ENCODE results near the gene LUZP2.

Gene LUZP2

DNA sequence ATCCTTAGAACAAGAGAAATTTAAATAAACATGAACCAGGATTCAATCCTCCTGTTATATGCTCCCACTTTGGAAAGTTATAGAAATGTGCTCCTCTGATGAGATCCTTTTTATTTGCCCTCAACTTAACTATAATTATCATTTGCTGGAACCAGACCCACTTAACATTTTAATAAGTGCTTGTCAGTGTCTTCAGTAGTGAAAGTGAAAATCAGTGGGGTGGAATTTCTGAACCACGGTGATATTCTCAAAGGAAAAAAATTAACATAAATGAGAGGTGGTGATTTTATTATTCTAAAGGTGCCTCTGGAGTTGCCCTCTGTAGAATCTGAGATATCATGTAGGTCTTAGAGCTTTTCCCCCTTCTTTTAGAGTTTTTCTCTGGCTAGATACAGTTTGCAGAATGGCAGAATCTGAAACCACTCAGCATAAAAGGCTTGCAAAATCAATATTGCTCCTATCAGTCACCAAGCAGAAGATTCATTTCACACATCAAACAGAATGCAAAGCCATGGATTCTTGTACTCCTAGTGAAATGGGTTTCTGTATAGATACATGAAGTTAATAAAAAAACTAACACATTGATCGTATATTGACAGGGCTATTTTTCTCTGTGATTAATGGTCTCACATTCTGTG, 213.2 kb downstream of the LUZP2 start:
- DNase-seq (ENCODE audit: low read depth, low spot score): no peak

DNA sequence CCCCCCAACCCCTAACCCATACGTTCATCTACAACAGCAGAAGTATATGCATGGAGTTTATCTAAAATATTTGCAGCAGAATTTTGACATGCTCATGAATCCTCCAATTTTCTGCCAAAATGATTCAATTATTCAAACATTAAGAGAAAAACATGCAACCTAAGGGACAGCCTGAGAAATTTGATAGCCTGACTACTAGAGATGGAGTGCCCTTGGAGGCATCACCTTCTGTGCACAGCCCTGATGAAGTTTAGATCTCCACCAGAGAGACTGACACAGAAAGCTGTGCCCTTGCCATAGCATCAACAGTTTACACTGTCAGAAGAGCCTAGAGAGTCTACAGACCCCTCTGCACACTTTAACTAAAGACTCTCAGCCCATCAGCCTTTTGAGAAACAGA, 217.7 kb downstream of the LUZP2 start:
- DNase-seq (ENCODE audit: low read depth, low spot score): no peak

DNA sequence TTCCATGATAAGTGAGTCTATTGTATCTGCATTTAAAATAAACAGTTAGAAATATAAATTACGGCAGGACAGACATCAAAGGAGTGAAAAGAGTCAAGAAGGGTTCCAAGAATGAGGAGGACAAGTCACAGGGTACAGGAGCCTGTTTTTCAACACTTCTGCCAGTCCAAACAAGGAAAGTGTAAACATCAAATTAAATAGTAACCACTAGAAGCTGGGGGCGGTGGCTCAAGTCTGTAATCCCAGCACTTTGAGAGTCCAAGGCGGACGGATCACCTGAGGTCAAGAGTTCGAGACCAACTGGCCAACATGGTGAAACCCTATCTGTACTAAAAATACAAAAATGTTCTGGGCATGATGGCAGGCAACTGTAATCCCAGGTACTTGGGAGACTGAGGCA, 219.6 kb downstream of the LUZP2 start:
- no peak for DNase-seq (ENCODE audit: low read depth, low spot score)

DNA sequence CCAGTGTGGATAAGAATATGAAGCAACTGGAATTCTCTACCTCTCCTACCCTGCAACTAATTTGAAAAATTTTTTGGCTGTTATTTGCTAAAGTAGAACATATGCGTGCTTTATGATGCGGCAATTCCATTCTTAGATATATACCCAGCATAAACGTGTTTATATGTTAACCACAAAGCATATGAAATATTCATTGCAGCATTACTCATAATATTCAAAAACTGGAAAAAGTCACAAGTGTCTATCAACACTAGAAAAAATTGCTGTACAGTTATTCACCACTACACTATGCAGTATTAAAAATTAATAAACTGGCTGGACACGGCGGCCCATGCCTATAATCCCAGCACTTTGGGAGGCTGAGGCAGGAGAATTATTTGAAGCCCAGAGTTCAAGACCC, 226.4 kb downstream of the LUZP2 start:
- no peak for DNase-seq (ENCODE audit: low read depth, low spot score)

DNA sequence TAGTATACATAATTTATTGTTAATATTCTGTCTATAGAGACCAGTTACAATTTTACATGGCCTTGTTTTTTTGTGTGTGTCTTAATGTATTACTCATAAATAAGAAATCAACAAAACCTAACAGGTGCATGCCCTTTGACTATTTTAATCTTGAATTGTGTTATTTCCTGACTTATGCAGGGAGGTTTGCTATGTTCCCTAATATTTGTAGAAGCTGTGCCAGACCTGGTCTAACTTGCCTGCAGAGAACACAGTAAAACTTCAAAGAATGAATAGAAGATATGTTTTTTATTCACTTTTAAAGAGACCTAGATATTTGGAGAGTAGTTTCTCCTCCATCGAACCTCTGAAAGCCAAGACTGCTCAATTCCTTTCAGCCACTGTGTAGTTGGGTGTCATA, 234.7 kb downstream of the LUZP2 start:
- no peak for DNase-seq (ENCODE audit: low read depth, low spot score)

DNA sequence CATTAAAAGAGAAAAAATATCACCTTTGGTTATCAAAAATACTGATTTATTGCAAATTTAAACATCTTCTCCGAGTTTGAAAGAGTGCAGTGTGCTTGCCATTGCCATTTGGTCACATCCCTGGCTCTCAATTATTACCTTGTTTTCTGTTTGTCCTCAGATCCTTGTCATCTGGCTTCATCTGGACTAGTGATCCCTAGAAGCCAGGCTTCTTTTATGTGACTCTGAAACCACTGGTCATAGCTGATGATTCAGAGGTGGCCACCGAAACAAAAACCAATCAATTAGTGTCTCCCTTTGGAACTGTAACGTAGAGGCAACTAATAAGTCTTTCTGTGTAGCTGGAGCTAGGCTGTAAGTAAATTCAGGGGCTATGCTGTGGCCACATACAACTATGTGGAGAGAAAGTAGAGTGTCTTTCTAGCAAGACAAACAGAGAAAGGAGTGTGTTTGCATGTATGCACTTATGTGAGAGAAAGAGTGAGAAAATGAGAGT, 237.9 kb downstream of the LUZP2 start:
- DNase-seq (ENCODE audit: low read depth, low spot score): no peak

DNA sequence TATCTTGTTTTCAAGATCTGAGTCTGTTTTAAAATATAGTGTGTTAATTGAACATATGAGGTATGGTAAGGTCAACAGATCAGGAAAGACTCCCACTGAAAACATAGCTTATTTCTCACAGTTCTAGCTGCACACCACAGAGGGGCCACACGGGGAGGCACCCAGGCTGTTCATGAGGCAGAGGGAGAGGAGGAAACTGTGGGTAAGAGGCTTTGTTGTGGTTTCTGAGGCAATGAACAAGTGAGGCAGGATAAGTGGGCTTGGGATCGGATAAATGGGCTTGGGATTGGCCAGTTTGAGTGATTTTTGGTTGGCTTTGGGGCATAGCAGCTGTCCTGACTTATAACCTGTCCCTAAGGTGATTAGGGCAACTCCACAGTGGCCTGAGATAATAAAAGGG, 242.1 kb downstream of the LUZP2 start:
- no peak for DNase-seq (ENCODE audit: low read depth, low spot score)

DNA sequence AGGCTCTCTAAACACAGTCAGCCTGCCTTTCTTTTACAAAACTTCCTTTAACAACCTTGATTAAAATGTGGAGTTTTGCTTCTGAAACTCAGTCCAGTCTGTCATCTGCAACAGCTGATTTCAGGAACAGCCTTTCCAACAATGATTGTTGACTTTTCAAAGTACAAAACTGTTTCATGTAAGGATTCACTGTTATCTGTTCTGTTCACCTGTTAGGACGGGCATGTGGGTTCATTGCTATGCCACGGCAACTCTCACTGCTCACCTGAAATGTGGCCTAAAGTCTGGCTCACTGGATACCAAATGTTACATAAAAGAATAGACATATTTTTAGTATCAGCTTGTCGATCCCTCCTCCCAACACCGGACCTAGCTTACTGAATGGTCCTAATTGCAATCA, 242.8 kb downstream of the LUZP2 start:
- no peak for DNase-seq (ENCODE audit: low read depth, low spot score)

DNA sequence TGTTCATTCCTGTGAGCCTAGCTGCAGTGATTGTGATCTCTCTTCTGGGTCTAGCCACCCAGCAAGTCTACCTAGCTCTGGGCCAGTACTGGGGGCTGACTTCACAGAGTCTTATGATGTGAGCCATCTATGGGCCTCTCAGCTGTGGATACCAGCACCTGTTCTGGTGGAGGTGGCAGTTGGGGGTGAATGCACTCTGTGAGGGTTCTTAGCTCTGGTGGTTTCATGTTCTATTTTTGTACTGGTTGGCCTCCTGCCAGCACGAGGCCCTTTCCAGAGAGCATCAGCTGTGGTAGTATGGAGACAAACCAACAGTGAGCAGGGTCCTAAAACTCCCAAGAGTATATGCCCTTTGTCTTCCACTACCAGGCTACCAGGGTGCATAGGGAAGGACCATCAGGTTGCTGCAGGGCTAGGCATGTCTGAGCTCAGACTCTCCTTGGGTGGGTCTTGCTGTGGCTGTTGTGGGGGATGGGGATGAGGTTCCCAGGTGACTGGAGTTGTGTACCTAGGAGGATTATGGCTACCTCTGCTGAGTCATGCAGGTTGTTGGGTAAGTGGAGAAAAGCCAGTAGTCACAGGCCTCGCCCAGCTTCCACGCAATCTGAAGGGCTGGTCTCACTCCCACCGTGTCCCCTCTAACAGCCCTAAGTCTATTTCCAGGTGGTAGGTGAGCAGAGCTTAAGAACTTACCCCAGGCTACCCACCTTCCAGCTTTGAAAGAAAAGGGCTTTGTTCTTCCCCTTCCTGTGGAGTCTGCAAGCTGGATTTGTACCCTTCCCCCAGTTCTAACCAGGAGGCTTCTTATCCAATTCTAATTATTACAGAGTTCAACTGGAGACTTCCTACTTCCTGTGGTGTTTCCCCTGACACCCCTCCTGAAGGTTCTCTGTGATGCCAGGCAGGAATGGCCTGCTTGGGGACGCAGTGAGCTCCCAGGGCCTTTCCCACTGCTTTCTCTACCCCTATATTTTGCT, 250.7 kb downstream of the LUZP2 start:
- no peak for DNase-seq (ENCODE audit: low read depth, low spot score)

DNA sequence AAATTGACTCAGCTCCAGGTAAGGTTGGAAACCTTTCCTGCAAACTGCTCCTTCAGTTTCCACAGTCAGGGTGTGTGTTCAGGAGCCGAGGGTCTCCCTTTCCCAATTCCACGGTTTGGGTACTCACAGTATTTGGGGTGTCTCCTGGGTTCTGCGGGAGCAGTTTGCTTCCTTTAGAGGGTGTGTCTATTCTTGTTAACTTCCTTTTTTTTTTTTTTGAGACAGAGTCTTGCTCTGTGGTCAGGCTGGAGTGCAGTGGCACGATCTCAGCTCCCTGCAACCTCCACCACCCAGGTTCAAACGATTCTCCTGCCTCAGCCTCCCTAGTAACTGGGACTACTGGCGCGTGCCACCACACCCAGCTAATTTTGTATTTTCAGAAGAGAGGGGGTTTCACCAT, 251.4 kb downstream of the LUZP2 start:
- no peak for DNase-seq (ENCODE audit: low read depth, low spot score)

DNA sequence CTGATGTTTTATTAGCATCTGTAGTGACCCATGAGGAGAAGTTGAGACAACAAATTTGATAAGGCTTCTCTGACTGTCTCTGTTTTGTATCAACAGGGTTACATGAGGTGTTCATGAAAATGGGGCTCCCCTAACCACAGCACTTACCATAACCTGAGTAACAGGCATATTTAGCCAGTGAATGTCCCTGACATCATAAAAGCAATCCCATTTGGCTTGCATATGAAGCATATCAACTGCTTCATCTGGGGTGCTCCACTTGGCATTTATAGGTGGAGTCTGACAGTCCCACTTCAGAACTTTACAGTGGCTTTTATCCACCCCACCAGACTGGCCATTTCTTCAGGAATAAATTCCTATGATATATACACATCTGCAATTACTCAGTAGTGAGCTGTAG, 257.6 kb downstream of the LUZP2 start:
- no peak for DNase-seq (ENCODE audit: low read depth, low spot score)

DNA sequence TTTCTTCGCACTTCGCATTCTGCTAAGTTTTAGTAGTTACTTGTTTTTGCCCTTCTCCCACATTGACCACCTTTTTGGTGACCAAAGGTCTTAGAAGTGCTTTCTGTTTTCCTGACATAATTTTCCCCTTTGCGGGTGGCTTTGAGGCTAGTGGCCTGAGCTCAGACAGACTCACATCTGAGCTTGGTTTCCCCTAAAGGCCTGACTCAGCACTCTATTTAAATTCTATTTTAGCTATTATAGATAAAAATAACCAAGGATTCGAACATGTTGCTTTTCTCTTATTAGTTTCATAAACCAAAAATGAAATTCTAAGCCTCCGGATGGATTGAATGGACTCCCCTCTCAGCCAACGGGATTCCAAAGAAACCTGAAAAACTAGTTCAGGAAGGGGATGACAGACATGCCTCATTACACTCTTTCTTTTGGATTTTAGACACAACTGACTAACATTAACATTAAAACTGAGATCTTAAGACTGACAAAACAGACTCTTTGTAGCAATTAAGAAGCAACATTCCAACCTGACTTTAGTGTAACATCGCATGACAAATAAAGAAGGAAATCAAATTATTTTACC, 258.5 kb downstream of the LUZP2 start:
- DNase-seq (ENCODE audit: low read depth, low spot score): no peak

DNA sequence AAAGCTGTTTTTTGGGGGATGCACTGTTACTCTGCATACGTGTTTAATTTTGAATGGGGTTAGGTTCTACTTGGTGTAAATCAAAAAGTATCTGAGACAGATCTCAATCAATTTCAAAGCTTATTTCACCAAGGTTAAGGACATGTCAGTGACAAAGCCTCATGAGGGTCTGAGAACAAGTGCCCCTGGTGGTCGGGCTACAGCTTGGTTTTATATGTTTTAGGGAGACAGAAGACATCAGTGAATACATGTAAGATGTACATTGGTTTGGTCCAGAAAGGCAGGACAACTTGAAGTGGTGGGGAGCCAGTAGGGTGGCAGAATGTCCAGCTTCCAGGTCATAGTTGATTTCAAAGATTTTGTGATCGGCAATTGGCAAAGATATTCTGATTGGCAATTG, 262.9 kb downstream of the LUZP2 start:
- no peak for DNase-seq (ENCODE audit: low read depth, low spot score)

DNA sequence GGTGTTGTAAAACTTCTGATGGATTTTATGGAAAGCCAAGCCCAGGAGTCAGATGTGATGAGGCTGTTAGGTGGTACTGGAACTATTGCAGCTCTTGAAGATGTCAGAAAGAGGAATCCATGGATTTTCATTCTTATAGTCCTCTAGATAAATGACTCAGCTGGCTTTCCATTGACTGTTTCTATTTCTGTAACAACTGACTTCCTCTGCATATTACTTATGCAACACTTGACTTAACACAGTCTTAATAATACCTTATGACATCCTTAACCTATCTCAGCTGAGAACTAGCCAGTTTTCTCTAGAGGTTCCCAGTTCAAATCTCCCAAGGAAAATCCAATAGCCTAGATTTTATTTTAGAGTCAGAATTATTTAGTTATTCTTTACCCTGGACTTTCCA, 263.8 kb downstream of the LUZP2 start:
- no peak for DNase-seq (ENCODE audit: low read depth, low spot score)

DNA sequence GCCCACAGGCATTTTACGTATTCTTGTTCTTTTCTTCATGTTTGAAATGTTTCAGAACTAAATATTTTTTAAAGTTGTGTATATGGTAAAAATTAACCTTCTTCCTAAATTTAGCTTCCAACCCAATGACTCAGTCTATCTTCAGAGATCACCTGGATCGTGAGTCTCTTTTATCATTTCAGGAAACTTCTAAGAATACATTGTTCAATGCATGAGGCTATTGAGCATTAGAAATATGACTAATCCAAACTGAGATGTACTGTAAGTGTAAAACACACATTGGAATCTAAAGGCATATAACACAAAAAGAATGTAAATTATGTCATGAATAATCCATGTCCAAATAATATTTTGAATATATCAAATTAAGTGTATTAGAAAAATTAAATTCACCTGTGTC, 265.2 kb downstream of the LUZP2 start:
- DNase-seq (ENCODE audit: low read depth, low spot score): no peak

DNA sequence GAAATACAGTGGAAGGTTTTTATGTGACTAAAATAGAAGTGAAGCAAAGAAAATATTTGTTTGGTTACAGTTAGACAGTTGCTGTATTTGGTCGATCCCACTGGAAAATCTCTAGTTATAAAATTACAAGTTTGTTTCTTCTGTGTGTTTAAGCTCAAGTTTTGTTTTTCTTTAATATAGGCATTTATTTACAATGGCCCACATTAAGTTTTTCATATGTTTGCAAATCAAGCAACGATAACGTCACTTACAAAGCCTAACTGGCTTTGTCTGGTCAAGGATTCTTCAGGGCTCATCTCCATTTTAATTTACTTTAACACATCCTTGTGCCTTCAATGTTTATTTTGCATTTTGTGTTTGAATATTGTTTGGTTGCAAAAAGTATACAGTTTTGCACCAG, 270.6 kb downstream of the LUZP2 start:
- no peak for DNase-seq (ENCODE audit: low read depth, low spot score)

DNA sequence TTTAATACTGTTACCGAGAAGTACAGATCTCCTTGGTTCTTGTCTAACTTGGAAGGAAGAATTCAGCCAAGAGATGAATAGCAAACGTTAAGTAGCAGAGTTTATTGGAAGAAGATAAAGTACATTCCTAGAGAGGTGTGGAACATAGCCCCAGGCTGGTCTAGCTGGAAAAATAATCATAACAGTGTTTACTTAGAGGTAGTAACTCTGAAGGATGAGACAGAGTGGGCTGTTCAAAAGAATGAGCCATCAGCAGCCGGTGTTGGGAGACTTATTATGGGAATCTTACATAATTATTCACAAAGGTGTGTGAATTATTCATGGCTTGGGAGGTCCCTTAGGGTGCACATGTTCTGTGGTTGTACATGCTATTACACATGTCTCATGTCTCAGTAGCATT, 276.5 kb downstream of the LUZP2 start:
- no peak for DNase-seq (ENCODE audit: low read depth, low spot score)

DNA sequence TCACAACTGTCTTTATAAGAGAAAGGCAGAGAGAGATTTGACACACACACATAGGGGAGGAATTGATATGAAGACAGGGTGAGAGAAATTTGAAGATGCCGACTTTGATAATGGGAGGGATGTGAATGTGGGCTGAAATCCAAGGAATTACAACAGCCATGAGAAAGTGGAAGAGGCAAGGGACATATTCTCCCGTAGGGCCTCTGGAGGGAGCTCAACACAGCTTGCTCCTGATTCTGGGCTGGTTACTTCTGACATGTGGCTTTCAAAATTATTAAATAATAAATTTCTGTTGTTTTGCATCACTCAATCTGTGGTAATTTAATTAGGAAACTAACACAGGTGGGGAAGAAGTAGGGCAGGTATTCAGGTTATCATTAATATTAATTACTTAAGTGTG, 282.9 kb downstream of the LUZP2 start:
- DNase-seq (ENCODE audit: low read depth, low spot score): no peak

DNA sequence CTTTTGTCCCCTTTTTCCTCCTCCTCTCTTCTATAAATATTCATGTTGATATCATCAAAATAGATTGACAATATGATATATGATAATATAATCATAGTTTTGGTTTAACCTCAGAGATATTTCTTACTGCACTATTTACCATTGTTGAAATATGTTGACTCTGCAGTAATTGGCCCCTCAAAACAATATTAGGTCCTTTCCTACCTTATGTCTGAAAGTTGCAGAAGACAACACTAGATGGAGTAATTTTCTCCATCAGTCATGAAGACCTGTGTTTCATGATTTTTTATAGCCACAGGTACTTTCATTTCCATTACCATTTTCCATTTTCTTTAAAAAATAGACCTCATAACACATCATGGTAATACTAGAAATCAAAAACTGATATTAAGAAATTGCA, 284.4 kb downstream of the LUZP2 start:
- no peak for DNase-seq (ENCODE audit: low read depth, low spot score)

DNA sequence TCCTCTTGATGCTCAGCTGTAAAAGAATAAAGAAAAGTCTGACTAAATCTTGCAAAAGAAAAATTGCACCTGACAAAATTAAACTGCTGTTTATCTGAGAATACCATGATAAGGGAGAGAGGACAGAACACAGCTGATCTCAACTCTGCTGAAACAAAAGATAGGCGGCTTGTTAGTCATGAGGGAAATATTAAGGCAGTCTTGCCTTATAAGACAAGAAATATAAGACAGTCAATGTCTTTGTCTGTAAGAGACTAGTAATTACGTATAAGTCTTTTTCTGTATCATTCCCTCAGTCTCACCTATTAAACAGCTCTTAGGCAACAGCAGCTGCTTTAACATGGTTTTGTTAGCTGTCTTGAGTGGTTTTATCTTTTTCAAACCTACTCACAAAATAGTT, 296.6 kb downstream of the LUZP2 start:
- DNase-seq (ENCODE audit: low read depth, low spot score): no peak

DNA sequence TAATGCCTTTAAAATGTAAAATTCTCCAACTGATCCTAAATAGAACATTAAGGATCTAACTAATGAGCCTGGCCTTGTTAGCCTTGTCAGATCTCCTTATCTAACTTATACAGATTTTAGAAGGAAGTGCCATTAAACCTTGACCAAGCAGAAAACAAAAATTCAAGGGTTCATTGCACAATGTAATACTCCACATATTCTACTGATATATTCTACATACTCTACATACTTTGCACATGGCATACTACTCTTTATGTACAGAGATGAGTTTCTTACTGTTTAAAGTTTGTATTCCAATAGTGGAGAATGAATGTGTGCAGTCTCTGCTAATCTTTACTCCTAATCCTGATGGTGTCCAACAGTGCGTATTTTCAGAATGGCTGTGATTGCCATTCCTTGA, 297.2 kb downstream of the LUZP2 start:
- DNase-seq (ENCODE audit: low read depth, low spot score): no peak

DNA sequence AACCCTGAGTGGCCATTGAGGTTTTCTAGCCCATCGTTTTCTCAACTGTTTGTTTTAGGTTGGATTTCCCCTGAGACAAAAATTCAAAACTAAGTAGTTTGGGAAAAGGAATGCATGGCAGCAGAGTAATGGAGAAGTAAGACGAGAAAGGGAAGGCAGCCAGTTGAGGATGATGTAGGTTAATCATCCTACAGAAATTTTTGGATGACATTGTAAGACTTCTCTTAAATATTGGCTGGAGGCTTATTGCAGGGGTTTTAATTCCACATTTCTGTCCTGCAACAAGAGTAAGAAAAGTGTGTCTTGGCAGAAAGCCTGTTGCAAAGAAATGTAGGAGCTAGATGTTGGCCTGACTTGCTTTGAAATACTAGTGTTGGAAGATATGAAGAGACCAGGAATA, 308.8 kb downstream of the LUZP2 start:
- no peak for DNase-seq (ENCODE audit: low read depth, low spot score)

DNA sequence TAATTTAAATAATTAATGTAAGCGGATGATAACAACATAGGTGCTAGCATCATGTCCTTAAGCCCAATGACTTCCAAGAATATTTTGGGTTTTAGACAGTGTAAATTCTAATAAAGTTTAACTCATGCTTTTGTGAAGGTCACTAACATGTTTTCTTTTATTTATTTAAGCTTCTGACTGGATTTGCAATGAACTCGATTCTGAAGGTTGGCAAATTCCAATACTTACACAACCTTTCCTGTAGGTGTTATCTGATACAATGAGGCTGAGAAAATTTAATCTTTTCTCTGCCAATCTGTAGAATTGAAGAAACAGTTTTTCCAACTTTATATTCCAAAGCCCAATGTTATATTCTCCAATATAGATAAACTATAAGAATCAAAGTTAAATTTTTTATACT, 311.3 kb downstream of the LUZP2 start:
- no peak for DNase-seq (ENCODE audit: low read depth, low spot score)
